Upper lobe of right lung (tissue), 1 donor: ENCODE measurements around the gene LUC7L3. TPM values are rescaled to one million over a fixed set of nuclear protein-coding genes. Genes with fewer than 3 reads are reported as not detected.

Source experiments
- ATAC-seq: fragments of 200-7000 bp; cut with Tn5 transposase; one replicate; pipeline ENCODE4 v1.9.1; 2020; ENCODE audit warnings: mild to moderate bottlenecking, moderate library complexity
- DNase-seq: peaks from one replicate; pipeline ENCODE4 v3.0.0-alpha.2; 2020
- H3K27ac ChIP-seq: fragments of 200-600 bp; one replicate; pipeline ENCODE4 v1.8.0; 2022
- H3K27me3 ChIP-seq: fragments of 200-600 bp; one replicate; pipeline ENCODE4 v1.8.0; 2022; ENCODE audit warnings: mild to moderate bottlenecking
- H3K36me3 ChIP-seq: fragments of 200-600 bp; one replicate; pipeline ENCODE4 v1.8.0; 2022
- H3K4me1 ChIP-seq: fragments of 200-600 bp; one replicate; pipeline ENCODE4 v1.8.0; 2022
- H3K4me3 ChIP-seq: fragments of 200-600 bp; one replicate; pipeline ENCODE4 v1.8.0; 2022; ENCODE audit warnings: mild to moderate bottlenecking
- H3K9me3 ChIP-seq: fragments of 200-600 bp; one replicate; pipeline ENCODE4 v1.8.0; 2022
- intact Hi-C: fragments of 100-400 bp; cut with DNase I; formaldehyde crosslinking; loops from one replicate; pipeline ENCODE4 v1.11.0; 2022
- total RNA-seq: library from RNA; stranded (reverse); fragmentation: NEBNext Ultra II Directional; extraction: Animal tissue kit (Norgen Biotek cat#: 25700); gene quantifications from one replicate; pipeline ENCODE4 v1.2.1, GENCODE V29; 2021
- TF ChIP-seq, protein P1 (sequence below): fragments of 200-600 bp; IDR thresholded peaks from one replicate; pipeline ENCODE4 v1.8.0; 2022; ENCODE audit warnings: antibody characterized with exemption
- donor health status: DM: no; HTN: yes; CAD: no; lungs with severe emphysema.

The LUC7L3 gene
- total RNA-seq, 1 donor from 2014 or later = 105 TPM

DNA sequence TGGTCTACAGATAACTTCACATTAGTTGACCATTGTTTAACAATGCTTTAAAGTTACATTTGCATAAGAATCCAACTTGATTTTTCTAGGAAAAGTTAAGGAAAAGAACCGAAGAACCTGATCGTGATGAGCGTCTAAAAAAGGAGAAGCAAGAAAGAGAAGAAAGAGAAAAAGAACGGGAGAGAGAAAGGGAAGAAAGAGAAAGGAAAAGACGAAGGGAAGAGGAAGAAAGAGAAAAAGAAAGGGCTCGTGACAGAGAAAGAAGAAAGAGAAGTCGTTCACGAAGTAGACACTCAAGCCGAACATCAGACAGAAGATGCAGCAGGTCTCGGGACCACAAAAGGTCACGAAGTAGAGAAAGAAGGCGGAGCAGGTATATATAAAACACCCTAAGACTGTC is 26.2 kb downstream of the LUC7L3 start:
- intact Hi-C loops = no loop called here
- H3K27me3 ChIP-seq = no peaks in the 10 kb centered on the region
- no peaks in the 10 kb centered on the region for H3K4me1 ChIP-seq
- no peak for DNase-seq
- TF ChIP-seq, protein P1, sequence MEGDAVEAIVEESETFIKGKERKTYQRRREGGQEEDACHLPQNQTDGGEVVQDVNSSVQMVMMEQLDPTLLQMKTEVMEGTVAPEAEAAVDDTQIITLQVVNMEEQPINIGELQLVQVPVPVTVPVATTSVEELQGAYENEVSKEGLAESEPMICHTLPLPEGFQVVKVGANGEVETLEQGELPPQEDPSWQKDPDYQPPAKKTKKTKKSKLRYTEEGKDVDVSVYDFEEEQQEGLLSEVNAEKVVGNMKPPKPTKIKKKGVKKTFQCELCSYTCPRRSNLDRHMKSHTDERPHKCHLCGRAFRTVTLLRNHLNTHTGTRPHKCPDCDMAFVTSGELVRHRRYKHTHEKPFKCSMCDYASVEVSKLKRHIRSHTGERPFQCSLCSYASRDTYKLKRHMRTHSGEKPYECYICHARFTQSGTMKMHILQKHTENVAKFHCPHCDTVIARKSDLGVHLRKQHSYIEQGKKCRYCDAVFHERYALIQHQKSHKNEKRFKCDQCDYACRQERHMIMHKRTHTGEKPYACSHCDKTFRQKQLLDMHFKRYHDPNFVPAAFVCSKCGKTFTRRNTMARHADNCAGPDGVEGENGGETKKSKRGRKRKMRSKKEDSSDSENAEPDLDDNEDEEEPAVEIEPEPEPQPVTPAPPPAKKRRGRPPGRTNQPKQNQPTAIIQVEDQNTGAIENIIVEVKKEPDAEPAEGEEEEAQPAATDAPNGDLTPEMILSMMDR = no peak
- H3K4me3 ChIP-seq = no peak overlapping the region
- ATAC-seq = no peak
- no peak overlapping the region for H3K27ac ChIP-seq
- no peaks in the 10 kb centered on the region for H3K9me3 ChIP-seq
- H3K36me3 ChIP-seq = peaks cover 100% of the 10 kb centered on the region

DNA sequence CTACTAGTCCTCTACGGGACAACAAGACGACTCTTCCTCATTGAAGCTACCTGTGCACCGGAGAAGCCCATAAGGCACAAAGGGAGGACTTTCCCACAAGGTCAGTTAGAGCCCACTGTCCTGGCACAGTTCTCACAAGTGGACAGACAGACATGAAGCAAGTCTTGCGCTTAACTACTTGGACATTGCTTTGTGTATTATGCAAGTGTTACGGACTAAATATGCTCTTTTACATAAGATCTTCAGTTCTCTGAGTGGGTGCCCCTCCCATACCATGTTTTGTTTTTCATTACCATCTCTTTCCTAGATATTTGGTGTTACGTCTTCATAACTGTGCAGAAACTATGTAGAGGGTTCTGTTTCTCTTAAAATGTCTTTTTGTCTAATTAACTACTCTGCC is 29.8 kb downstream of the LUC7L3 start:
- TF ChIP-seq, protein P1 = no peak
- intact Hi-C loops = no loop called here
- no peaks in the 10 kb centered on the region for H3K9me3 ChIP-seq
- no peak for ATAC-seq
- H3K27me3 ChIP-seq = no peaks in the 10 kb centered on the region
- H3K4me1 ChIP-seq = no peaks in the 10 kb centered on the region
- H3K4me3 ChIP-seq = no peak overlapping the region
- H3K36me3 ChIP-seq = peaks cover 100% of the 10 kb centered on the region
- no peak for DNase-seq
- H3K27ac ChIP-seq = no peak overlapping the region

DNA sequence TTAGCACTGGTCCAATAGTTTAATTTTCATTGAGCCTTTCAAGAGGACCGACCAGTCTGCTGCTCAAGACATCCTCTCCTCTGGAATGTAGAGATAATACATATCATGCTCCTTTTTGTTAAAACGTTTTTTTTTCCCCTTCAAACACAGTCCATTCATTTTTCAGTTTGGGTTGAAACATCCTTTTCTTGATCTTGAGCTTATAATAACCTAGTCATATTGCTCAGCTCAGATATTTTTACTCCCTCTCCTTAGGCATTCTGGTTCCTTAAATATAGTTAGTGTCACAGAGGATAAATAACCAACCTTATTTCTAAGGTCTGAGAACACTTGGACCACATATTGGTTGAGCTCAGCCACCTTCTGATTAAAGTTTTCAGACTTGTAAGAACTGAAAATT is 35.1 kb downstream of the LUC7L3 start:
- ATAC-seq (no peak), DNase-seq (no peak)
- Histone ChIP-seq H3K4me3 (no peak overlapping the region), H3K27me3 (no peaks in the 10 kb centered on the region), H3K9me3 (no peaks in the 10 kb centered on the region), H3K36me3 (peaks cover 67% of the 10 kb centered on the region), H3K27ac (no peak overlapping the region), H3K4me1 (no peaks in the 10 kb centered on the region)
- intact Hi-C loops = no loop called here
- TF ChIP-seq, protein P1 = no peak

DNA sequence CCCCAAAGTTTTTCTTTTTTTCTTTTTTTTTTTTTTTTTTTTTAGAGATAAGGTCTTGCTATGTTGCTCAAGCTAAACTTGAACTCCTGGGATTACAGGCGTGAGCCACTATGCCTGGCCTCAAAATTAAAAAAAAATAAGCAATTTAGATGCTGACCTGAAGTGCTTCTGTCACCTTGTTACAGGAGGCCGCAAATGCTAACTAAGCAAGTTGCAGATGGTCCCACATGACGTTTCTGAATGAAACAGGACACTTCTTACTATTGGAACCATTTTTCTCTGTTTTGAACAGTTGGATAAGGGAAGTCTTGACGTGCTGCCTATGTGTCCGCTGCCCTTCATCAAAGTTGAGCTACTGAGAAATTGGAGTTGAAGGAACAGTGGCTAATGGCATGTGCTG is 39.1 kb downstream of the LUC7L3 start:
- Histone ChIP-seq H3K9me3 (no peaks in the 10 kb centered on the region), H3K4me3 (no peak overlapping the region), H3K36me3 (peaks cover 27% of the 10 kb centered on the region), H3K27me3 (no peaks in the 10 kb centered on the region), H3K4me1 (peaks cover 3% of the 10 kb centered on the region), H3K27ac (no peak overlapping the region)
- TF ChIP-seq, protein P1 = no peak
- no peak for DNase-seq
- intact Hi-C loops = no loop called here
- no peak for ATAC-seq

DNA sequence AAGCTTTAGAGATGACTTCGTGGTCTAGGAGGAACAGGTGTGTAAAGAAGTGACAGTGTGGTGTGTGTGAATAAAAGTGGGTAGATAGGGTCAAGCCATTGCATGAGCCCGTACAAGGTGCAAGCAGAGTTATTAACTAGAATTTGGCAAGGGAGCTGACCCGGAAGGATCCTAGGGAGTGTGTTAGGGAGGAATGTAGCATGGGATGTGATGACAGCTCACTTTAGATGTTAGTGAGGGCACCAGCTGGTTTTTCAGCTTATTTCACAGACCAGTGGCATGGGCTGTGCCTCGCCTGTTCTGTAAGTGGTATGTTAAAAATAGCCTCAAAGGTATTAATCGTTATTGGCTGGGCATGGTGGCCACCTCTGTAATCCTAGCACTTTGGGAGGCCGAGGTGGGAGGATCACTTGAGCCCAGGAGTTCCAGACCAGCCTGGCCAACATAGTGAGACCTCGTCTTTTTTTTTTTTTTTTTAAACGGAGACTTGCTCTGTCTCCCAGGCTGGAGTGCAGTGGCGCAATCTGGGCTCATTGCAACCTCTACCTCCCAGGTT is 39.7 kb downstream of the LUC7L3 start:
- H3K4me3 ChIP-seq = no peak overlapping the region
- H3K27me3 ChIP-seq = no peaks in the 10 kb centered on the region
- no peak overlapping the region for H3K27ac ChIP-seq
- no peaks in the 10 kb centered on the region for H3K9me3 ChIP-seq
- peaks cover 22% of the 10 kb centered on the region for H3K36me3 ChIP-seq
- TF ChIP-seq, protein P1 = no peak
- ATAC-seq (no peak), DNase-seq (no peak)
- peaks cover 7% of the 10 kb centered on the region for H3K4me1 ChIP-seq
- intact Hi-C loops = no loop called here

DNA sequence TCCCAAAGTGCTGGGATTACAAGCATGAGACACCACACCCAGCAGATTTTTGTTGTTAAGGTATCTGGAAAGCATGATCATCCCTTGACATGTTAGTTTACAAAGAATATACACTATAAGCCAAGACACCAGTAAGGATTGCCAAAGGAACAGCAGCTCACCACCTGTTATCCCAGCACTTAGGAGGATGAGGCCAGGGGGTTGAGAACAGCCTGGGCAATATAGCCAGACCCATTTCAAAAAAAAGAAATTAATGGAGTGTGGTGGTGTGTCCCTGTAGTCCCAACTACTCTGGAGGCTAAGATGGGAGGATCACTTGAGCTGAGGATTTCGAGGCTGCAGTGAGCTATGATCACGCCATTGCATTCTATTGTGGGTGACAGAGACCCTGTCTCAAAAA is 42.8 kb downstream of the LUC7L3 start:
- H3K36me3 ChIP-seq = no peaks in the 10 kb centered on the region
- ATAC-seq (no peak), DNase-seq (no peak)
- peaks cover 18% of the 10 kb centered on the region for H3K4me1 ChIP-seq
- no peak overlapping the region for H3K27ac ChIP-seq
- no peak overlapping the region for H3K4me3 ChIP-seq
- H3K9me3 ChIP-seq = no peaks in the 10 kb centered on the region
- H3K27me3 ChIP-seq = no peaks in the 10 kb centered on the region
- TF ChIP-seq, protein P1 = no peak
- intact Hi-C loops = no loop called here
